Measurements from ENCODE around the gene MARS1.
"Not testable (repeated sequence)": the region's sequence is repeated elsewhere in the genome, so short reads cannot be mapped to it uniquely, and the experiment has no call there.

The MARS1 gene

GRCh38 chr12:57515934-57516541, 28.2 kb downstream of the MARS1 start:
- Histone ChIP-seq H3K9me3 (ENCODE audit: control insufficient read depth in 1 of 2, low read length in 2 of 2) (no peaks in the 10 kb centered on the region), H3K4me3 (ENCODE audit: low read depth in 1 of 2, low read length in 2 of 2) (no peak overlapping the region), H3K9ac (ENCODE audit: low read depth in 1 of 2, low read length in 2 of 2) (no peak overlapping the region), H3K27ac (ENCODE audit: low read depth, low read length) (no peak overlapping the region), H3K4me1 (ENCODE audit: control insufficient read depth in 1 of 2, insufficient read depth in 2 of 2, low read length in 2 of 2) (peaks cover 21 to 28% of the 10 kb centered on the region in 2 donors), H3K27me3 (ENCODE audit: control insufficient read depth in 1 of 2, insufficient read depth in 2 of 2, low read length in 2 of 2) (no peaks in the 10 kb centered on the region), H3K36me3 (ENCODE audit: control insufficient read depth in 1 of 2, insufficient read depth in 2 of 2, low read length in 2 of 2) (peaks cover 49 to 60% of the 10 kb centered on the region in 2 donors)

- Histone ChIP-seq H3K9me3 (ENCODE audit: control insufficient read depth in 1 of 2, low read length in 2 of 2) (no peaks in the 10 kb centered on the region), H3K27me3 (ENCODE audit: control insufficient read depth in 1 of 2, insufficient read depth in 2 of 2, low read length in 2 of 2) (no peaks in the 10 kb centered on the region), H3K36me3 (ENCODE audit: control insufficient read depth in 1 of 2, insufficient read depth in 2 of 2, low read length in 2 of 2) (peaks cover 46 to 54% of the 10 kb centered on the region in 2 donors), H3K27ac (ENCODE audit: low read depth, low read length) (no peak overlapping the region), H3K9ac (ENCODE audit: low read depth in 1 of 2, low read length in 2 of 2) (no peak overlapping the region), H3K4me1 (ENCODE audit: control insufficient read depth in 1 of 2, insufficient read depth in 2 of 2, low read length in 2 of 2) (peaks cover 26 to 35% of the 10 kb centered on the region in 2 donors), H3K4me3 (ENCODE audit: low read depth in 1 of 2, low read length in 2 of 2) (no peak overlapping the region)
Measured at GRCh38 chr12:57516617-57517153, 28.8 kb downstream of the MARS1 start.

GRCh38 chr12:57517187-57517586, 29.3 kb downstream of the MARS1 start:
- Histone ChIP-seq H3K4me3 (ENCODE audit: low read depth in 1 of 2, low read length in 2 of 2) (no peak overlapping the region), H3K27ac (ENCODE audit: low read depth, low read length) (no peak overlapping the region)

GRCh38 chr12:57517718-57518117, 29.9 kb downstream of the MARS1 start:
- Histone ChIP-seq H3K4me1 (ENCODE audit: control insufficient read depth in 1 of 2, insufficient read depth in 2 of 2, low read length in 2 of 2) (peaks cover 32 to 41% of the 10 kb centered on the region in 2 donors), H3K36me3 (ENCODE audit: control insufficient read depth in 1 of 2, insufficient read depth in 2 of 2, low read length in 2 of 2) (peaks cover 37 to 43% of the 10 kb centered on the region in 2 donors), H3K9ac (ENCODE audit: low read depth in 1 of 2, low read length in 2 of 2) (peak overlapping the region in 1 of 2 donors; percentile 100)
- H3K27ac ChIP-seq (ENCODE audit: low read depth, low read length); H3K4me3 ChIP-seq (ENCODE audit: low read depth in 1 of 2, low read length in 2 of 2); H3K27me3 ChIP-seq (ENCODE audit: control insufficient read depth in 1 of 2, insufficient read depth in 2 of 2, low read length in 2 of 2); H3K9me3 ChIP-seq (ENCODE audit: control insufficient read depth in 1 of 2, low read length in 2 of 2): not testable (repeated sequence)

More at GRCh38 chr12:57517187-57517586, 29.3 kb downstream of the MARS1 start:
- Histone ChIP-seq H3K9ac (ENCODE audit: low read depth in 1 of 2, low read length in 2 of 2) (no peak overlapping the region), H3K27me3 (ENCODE audit: control insufficient read depth in 1 of 2, insufficient read depth in 2 of 2, low read length in 2 of 2) (no peaks in the 10 kb centered on the region), H3K4me1 (ENCODE audit: control insufficient read depth in 1 of 2, insufficient read depth in 2 of 2, low read length in 2 of 2) (peaks cover 31 to 40% of the 10 kb centered on the region in 2 donors), H3K36me3 (ENCODE audit: control insufficient read depth in 1 of 2, insufficient read depth in 2 of 2, low read length in 2 of 2) (peaks cover 41 to 49% of the 10 kb centered on the region in 2 donors), H3K9me3 (ENCODE audit: control insufficient read depth in 1 of 2, low read length in 2 of 2) (no peaks in the 10 kb centered on the region)

- H3K27ac ChIP-seq (ENCODE audit: low read depth, low read length): no peak overlapping the region
- H3K36me3 ChIP-seq (ENCODE audit: control insufficient read depth in 1 of 2, insufficient read depth in 2 of 2, low read length in 2 of 2): peaks cover 32 to 37% of the 10 kb centered on the region in 2 donors
- peak overlapping the region; percentile 96 to 97 for H3K4me3 ChIP-seq (ENCODE audit: low read depth in 1 of 2, low read length in 2 of 2)
- no peaks in the 10 kb centered on the region for H3K9me3 ChIP-seq (ENCODE audit: control insufficient read depth in 1 of 2, low read length in 2 of 2)
- H3K27me3 ChIP-seq (ENCODE audit: control insufficient read depth in 1 of 2, insufficient read depth in 2 of 2, low read length in 2 of 2): no peaks in the 10 kb centered on the region
- peak overlapping the region in 1 of 2 donors; percentile 100 for H3K9ac ChIP-seq (ENCODE audit: low read depth in 1 of 2, low read length in 2 of 2)
- H3K4me1 ChIP-seq (ENCODE audit: control insufficient read depth in 1 of 2, insufficient read depth in 2 of 2, low read length in 2 of 2): peaks cover 32 to 44% of the 10 kb centered on the region in 2 donors
Measured at GRCh38 chr12:57518176-57518919, 30.5 kb downstream of the MARS1 start.

- peak overlapping the region; percentile 99 for H3K27ac ChIP-seq (ENCODE audit: low read depth, low read length)
- H3K4me3 ChIP-seq (ENCODE audit: low read depth in 1 of 2, low read length in 2 of 2): peak overlapping the region; percentile 96 to 97
- no peaks in the 10 kb centered on the region for H3K9me3 ChIP-seq (ENCODE audit: control insufficient read depth in 1 of 2, low read length in 2 of 2)
- peaks cover 32 to 33% of the 10 kb centered on the region in 2 donors for H3K36me3 ChIP-seq (ENCODE audit: control insufficient read depth in 1 of 2, insufficient read depth in 2 of 2, low read length in 2 of 2)
- H3K27me3 ChIP-seq (ENCODE audit: control insufficient read depth in 1 of 2, insufficient read depth in 2 of 2, low read length in 2 of 2): no peaks in the 10 kb centered on the region
- peaks cover 39 to 52% of the 10 kb centered on the region in 2 donors for H3K4me1 ChIP-seq (ENCODE audit: control insufficient read depth in 1 of 2, insufficient read depth in 2 of 2, low read length in 2 of 2)
- peak overlapping the region; percentile 100 for H3K9ac ChIP-seq (ENCODE audit: low read depth in 1 of 2, low read length in 2 of 2)
Measured at GRCh38 chr12:57518920-57519795, 31.3 kb downstream of the MARS1 start.

- H3K36me3 ChIP-seq (ENCODE audit: control insufficient read depth in 1 of 2, insufficient read depth in 2 of 2, low read length in 2 of 2): peaks cover 27 to 29% of the 10 kb centered on the region in 2 donors
- peak overlapping the region; percentile 100 for H3K9ac ChIP-seq (ENCODE audit: low read depth in 1 of 2, low read length in 2 of 2)
- peaks cover 44 to 58% of the 10 kb centered on the region in 2 donors for H3K4me1 ChIP-seq (ENCODE audit: control insufficient read depth in 1 of 2, insufficient read depth in 2 of 2, low read length in 2 of 2)
- H3K9me3 ChIP-seq (ENCODE audit: control insufficient read depth in 1 of 2, low read length in 2 of 2): no peaks in the 10 kb centered on the region
- peak overlapping the region; percentile 96 to 97 for H3K4me3 ChIP-seq (ENCODE audit: low read depth in 1 of 2, low read length in 2 of 2)
- no peaks in the 10 kb centered on the region for H3K27me3 ChIP-seq (ENCODE audit: control insufficient read depth in 1 of 2, insufficient read depth in 2 of 2, low read length in 2 of 2)
- H3K27ac ChIP-seq (ENCODE audit: low read depth, low read length): peak overlapping the region; percentile 99
Measured at GRCh38 chr12:57519796-57520052, 31.9 kb downstream of the MARS1 start.

GRCh38 chr12:57520053-57520818, 32.4 kb downstream of the MARS1 start, which contains the start of gene DDIT3:
Gene DDIT3 (minus strand): TSS chr12:57520514. CDS start chr12:57517406, 3,108 bp downstream.
- Histone ChIP-seq H3K4me3 (ENCODE audit: low read depth in 1 of 2, low read length in 2 of 2) (peak within 1 kb of the TSS; percentile 96 to 97), H3K9me3 (ENCODE audit: control insufficient read depth in 1 of 2, low read length in 2 of 2) (no peaks in the 10 kb centered on the region), H3K27me3 (ENCODE audit: control insufficient read depth in 1 of 2, insufficient read depth in 2 of 2, low read length in 2 of 2) (no peaks in the 10 kb centered on the region), H3K9ac (ENCODE audit: low read depth in 1 of 2, low read length in 2 of 2) (peak within 1 kb of the TSS; percentile 100), H3K27ac (ENCODE audit: low read depth, low read length) (peak within 1 kb of the TSS; percentile 100), H3K4me1 (ENCODE audit: control insufficient read depth in 1 of 2, insufficient read depth in 2 of 2, low read length in 2 of 2) (peaks cover 50 to 63% of the 10 kb centered on the region in 2 donors), H3K36me3 (ENCODE audit: control insufficient read depth in 1 of 2, insufficient read depth in 2 of 2, low read length in 2 of 2) (peaks cover 26 to 28% of the 10 kb centered on the region in 2 donors)

GRCh38 chr12:57521525-57522010, 33.7 kb downstream of the MARS1 start:
- Histone ChIP-seq H3K36me3 (ENCODE audit: control insufficient read depth in 1 of 2, insufficient read depth in 2 of 2, low read length in 2 of 2) (peaks cover 15 to 20% of the 10 kb centered on the region in 2 donors), H3K27me3 (ENCODE audit: control insufficient read depth in 1 of 2, insufficient read depth in 2 of 2, low read length in 2 of 2) (no peaks in the 10 kb centered on the region), H3K4me1 (ENCODE audit: control insufficient read depth in 1 of 2, insufficient read depth in 2 of 2, low read length in 2 of 2) (peaks cover 51 to 65% of the 10 kb centered on the region in 2 donors)

More at GRCh38 chr12:57521525-57522010, 33.7 kb downstream of the MARS1 start:
- H3K4me3 ChIP-seq (ENCODE audit: low read depth in 1 of 2, low read length in 2 of 2): peak overlapping the region; percentile 64 to 75
- H3K9ac ChIP-seq (ENCODE audit: low read depth in 1 of 2, low read length in 2 of 2): peak overlapping the region; percentile 87 to 90
- peak overlapping the region; percentile 100 for H3K27ac ChIP-seq (ENCODE audit: low read depth, low read length)
- no peaks in the 10 kb centered on the region for H3K9me3 ChIP-seq (ENCODE audit: control insufficient read depth in 1 of 2, low read length in 2 of 2)
